Mononuclear cell (primary cell): ENCODE data around the gene ARHGEF7. TPM values are rescaled to one million over a fixed set of nuclear protein-coding genes. Genes with fewer than 3 reads are reported as not detected.

Source experiments
- H3K27me3 ChIP-seq: 2 replicates; pipeline ENCODE4 v1.6.0; 2011; ENCODE audit warnings: low read length, control low read depth; ENCODE audit not compliant: insufficient read depth
- H3K4me1 ChIP-seq: 2 replicates; pipeline ENCODE4 v1.5.1; 2011; ENCODE audit warnings: mild to moderate bottlenecking, low read length, control low read depth; ENCODE audit not compliant: insufficient read depth
- H3K4me3 ChIP-seq: 2 replicates; pipeline ENCODE4 v1.5.1; 2011; ENCODE audit warnings: mild to moderate bottlenecking, low read length, moderate library complexity
- H3K9me3 ChIP-seq: 2 replicates; pipeline ENCODE4 v1.5.1; 2011; ENCODE audit warnings: low read depth, mild to moderate bottlenecking, control low read depth, low read length
- total RNA-seq: library from RNA; depleted of rRNA; stranded (reverse); fragments of >200 nt; gene quantifications from one replicate; pipeline ENCODE4 v1.2.3, GENCODE V29; 2012

Gene ARHGEF7
- total RNA-seq, 1 donor, result 79.5 TPM

DNA sequence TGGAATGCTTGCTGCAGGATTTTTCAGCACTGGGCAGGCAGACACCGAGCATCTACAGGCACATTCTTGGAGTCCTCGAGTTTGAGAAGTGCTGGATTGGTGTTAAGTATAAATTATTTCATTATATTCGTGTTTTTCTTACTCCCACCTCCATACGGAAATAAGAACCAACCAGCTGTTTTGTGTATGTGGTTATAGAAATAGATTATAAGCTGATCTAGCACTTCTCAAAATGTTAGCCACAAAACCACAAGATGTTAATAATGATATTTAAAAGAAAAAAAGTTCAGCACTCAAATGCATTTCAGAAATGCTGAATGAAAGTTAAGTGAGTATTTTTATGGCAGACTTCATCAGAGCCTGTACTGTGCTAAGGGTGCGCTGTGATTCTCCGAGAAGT is 181.3 kb downstream of the ARHGEF7 start:
- Histone ChIP-seq H3K4me3 (no peak overlapping the region), H3K4me1 (no peaks in the 10 kb centered on the region), H3K27me3 (no peaks in the 10 kb centered on the region), H3K9me3 (no peaks in the 10 kb centered on the region)

DNA sequence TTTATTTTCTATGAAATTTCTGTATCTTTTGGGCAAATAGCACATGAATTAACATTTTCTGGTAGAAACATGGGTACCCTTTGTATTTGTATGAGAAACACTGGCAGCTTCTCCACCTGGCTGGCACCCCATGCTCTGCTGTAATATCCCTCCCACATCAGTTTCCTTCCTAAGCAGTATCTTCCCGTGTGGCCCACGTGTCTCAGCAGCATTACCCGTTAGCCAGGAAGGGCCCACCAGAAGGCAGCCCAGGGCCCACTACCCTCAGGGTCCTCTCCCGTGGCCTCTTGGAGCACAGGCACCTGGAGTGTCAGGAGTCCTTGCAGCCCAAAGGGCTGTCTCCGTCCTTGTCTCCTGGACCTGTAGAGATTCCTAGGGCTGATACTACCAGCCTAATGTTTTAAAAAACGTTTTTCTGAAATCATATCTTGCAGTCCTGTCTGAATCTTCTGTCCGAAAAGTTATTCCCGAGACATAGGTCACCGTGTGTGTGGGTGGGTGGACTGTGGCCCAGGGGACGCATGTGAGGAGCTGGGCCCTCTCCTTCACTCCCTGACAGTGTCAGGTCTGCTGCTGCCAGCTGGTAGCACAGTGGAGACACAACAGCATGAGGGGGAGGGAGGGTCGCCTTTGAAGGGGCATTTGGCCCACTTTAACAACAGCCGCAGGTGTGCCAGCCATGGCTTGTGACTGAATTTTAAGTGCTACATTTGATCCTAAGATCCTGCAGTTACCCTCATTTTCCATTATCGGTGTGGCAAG is 183.3 kb downstream of the ARHGEF7 start:
- Histone ChIP-seq H3K27me3 (no peaks in the 10 kb centered on the region), H3K9me3 (no peaks in the 10 kb centered on the region), H3K4me1 (no peaks in the 10 kb centered on the region), H3K4me3 (no peak overlapping the region)

DNA sequence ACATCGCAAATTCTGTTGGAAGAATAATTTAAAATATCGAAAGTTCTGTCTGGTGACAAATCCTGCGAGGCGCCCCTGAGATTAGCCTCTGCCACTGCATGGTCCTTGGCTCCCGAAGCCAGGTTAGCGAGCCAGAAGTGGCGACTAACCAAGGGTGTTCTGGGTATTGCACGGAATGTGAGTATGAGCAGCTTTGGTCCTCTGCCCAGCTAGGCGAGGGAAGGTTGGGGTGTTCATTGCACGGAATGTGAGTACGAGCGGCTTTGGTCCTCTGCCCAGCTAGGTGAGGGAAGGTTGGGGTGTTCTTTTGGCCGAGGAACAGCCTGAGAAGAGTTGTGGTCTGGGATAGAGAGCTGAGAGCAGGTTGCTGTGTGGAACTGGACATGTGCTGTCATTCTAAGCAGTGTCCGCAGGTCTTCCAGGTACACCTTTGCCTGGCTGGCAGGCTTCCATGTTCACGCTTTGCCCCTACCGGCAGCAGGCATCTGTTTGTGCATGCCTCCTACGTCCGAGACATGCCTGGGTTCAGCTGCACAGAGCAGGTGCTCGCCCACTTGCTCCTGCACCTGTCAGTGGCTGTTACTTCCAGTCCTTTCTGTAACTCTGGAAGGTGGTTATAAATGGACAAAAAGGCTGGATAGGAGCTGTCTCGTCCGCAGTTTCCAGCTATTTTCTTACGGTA is 187.1 kb downstream of the ARHGEF7 start:
- no peaks in the 10 kb centered on the region for H3K4me1 ChIP-seq
- no peaks in the 10 kb centered on the region for H3K9me3 ChIP-seq
- H3K4me3 ChIP-seq, result no peak overlapping the region
- H3K27me3 ChIP-seq, result no peaks in the 10 kb centered on the region

GRCh38 chr13:111303559-111303958 is 188.4 kb downstream of the ARHGEF7 start:
- no peaks in the 10 kb centered on the region for H3K9me3 ChIP-seq
- H3K4me3 ChIP-seq, result no peak overlapping the region
- H3K4me1 ChIP-seq, result no peaks in the 10 kb centered on the region
- no peaks in the 10 kb centered on the region for H3K27me3 ChIP-seq

- Histone ChIP-seq H3K4me1 (no peaks in the 10 kb centered on the region), H3K9me3 (no peaks in the 10 kb centered on the region), H3K27me3 (no peaks in the 10 kb centered on the region), H3K4me3 (no peak overlapping the region)
Observed at GRCh38 chr13:111304041-111304544, 189.0 kb downstream of the ARHGEF7 start.

DNA sequence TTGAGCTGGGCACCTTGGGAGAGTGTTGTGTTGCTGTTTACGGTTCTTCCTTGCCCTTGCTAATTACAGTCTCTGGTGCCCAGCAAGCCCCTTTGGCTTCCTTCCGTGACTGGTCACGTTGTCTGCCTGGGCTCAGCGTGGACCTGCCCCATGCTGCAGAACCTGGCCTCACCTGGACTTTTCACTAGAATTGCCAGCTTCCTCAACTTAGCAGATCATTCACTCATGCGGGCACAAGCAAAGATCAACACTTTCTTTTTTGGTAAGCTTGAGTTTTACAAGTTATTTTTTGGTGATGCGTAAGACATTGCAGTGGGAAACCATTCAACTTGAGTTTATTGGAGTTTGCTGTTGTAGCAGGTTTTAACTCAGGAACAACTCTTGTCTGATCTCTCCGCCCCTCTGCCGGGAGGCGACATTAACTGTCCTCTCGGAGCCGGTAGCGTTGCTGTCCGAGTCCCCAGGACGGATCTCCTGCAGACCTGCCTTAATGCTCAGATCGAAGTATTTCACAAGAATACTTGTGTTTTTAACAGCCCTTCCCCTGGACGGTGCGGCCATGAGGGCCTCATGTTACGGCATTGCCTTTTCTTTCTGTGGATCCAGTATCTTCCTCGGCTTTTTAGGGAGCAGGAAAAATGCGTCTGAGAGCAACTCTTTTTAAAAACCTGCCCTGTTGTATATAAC is 189.6 kb downstream of the ARHGEF7 start:
- Histone ChIP-seq H3K9me3 (no peaks in the 10 kb centered on the region), H3K4me3 (no peak overlapping the region), H3K4me1 (no peaks in the 10 kb centered on the region), H3K27me3 (no peaks in the 10 kb centered on the region)

DNA sequence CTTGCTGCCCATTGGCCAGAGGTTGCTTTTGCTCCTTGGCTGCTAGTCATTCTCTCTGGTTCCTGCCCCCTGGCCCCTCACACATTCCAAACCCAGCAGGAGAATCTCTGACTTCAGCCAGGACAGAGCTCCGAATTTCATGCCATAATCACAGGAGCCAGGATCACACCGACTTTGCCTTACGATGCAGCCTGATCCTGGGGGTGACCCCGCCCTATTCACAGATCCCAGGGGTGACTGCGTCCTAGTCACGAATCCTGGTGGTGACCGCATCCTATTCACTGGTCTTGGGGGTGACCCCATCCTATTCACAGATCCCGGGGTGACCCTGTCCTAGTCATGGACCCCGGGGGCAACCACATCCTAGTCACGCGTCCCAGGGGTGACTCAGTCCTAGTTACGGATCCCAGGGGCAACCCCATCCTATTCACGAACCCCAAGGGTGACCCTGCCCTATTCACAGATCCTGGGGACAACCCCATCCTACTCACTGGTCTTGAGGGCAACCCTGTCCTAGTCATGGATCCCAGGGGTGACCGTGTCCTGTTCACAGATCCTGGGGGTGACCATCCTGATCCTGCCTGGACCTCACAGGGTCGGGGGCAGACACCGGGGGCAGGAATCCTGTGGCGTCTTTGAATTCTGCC is 198.0 kb downstream of the ARHGEF7 start:
- Histone ChIP-seq H3K27me3 (no peaks in the 10 kb centered on the region), H3K9me3 (peaks cover 15% of the 10 kb centered on the region), H3K4me3 (no peak overlapping the region), H3K4me1 (no peaks in the 10 kb centered on the region)

- Histone ChIP-seq H3K4me3 (no peak overlapping the region), H3K27me3 (no peaks in the 10 kb centered on the region), H3K9me3 (peaks cover 15% of the 10 kb centered on the region), H3K4me1 (no peaks in the 10 kb centered on the region)
Observed at GRCh38 chr13:111313911-111314425, 198.9 kb downstream of the ARHGEF7 start.

- H3K27me3 ChIP-seq, result no peaks in the 10 kb centered on the region
- no peaks in the 10 kb centered on the region for H3K4me1 ChIP-seq
- H3K4me3 ChIP-seq, result no peak overlapping the region
- peaks cover 14% of the 10 kb centered on the region for H3K9me3 ChIP-seq
Observed at GRCh38 chr13:111314852-111315251, 199.7 kb downstream of the ARHGEF7 start.

- H3K4me1 ChIP-seq, result no peaks in the 10 kb centered on the region
- H3K27me3 ChIP-seq, result no peaks in the 10 kb centered on the region
- peaks cover 8% of the 10 kb centered on the region for H3K9me3 ChIP-seq
- H3K4me3 ChIP-seq, result no peak overlapping the region
Observed at GRCh38 chr13:111315347-111315995, 200.4 kb downstream of the ARHGEF7 start.

GRCh38 chr13:111316161-111316730 is 201.1 kb downstream of the ARHGEF7 start:
- Histone ChIP-seq H3K27me3 (no peaks in the 10 kb centered on the region), H3K4me3 (no peak overlapping the region), H3K4me1 (no peaks in the 10 kb centered on the region), H3K9me3 (peaks cover 1% of the 10 kb centered on the region)

GRCh38 chr13:111317042-111317550 is 202.0 kb downstream of the ARHGEF7 start:
- H3K9me3 ChIP-seq, result no peaks in the 10 kb centered on the region
- H3K27me3 ChIP-seq, result no peaks in the 10 kb centered on the region
- H3K4me3 ChIP-seq, result no peak overlapping the region

DNA sequence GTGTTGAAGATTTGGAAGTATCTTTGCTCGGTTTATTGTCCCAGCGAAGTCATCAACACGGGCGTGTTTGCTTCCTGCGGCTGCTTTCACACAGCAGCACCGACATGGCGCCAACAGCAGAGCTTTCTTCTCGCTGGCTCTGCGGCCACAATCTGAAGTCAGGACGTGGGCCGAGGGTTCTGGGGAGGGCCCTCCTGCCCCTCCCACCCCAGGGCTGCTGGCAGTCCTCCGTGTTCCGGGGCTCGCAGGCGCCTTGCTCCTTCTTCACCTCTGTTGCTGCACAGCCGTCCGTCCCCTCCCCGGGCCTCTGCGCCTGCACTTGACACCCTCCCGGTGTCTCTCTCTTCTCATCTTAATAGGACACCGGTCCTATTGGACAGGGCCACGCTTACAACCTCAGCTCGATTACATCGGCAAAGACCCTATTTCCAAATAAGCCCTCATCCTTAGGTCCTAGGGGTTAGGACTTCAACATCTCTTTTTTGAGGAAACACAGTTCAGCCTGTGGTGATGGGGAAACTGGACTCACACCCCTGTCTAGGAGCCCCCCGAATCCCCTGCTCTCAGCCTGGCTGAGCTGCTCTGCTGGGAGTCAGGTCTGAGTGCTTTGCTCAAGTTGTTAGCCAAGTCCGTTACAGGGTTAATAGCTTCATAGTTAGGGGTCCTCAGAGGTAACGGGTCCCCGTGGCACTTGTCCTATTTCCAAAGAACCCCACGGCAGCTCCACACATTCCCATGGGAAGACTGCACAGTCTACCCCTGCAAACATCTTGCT is 202.6 kb downstream of the ARHGEF7 start:
- H3K4me3 ChIP-seq, result no peak overlapping the region
- H3K27me3 ChIP-seq, result no peaks in the 10 kb centered on the region
- H3K9me3 ChIP-seq, result no peaks in the 10 kb centered on the region

More at GRCh38 chr13:111317042-111317550, 202.0 kb downstream of the ARHGEF7 start:
- H3K4me1 ChIP-seq, result no peaks in the 10 kb centered on the region

More for the DNA sequence above, 202.6 kb downstream of the ARHGEF7 start:
- no peaks in the 10 kb centered on the region for H3K4me1 ChIP-seq
